ENCODE data around the gene CACYBP. TPM values are rescaled to one million over a fixed set of nuclear protein-coding genes. Genes with fewer than 3 reads are reported as not detected.
"Not testable (repeated sequence)": the region's sequence is repeated elsewhere in the genome, so short reads cannot be mapped to it uniquely, and the experiment has no call there.

CACYBP gene
- total RNA-seq, 1 donor from 2014 or later, result 41.7 TPM

DNA sequence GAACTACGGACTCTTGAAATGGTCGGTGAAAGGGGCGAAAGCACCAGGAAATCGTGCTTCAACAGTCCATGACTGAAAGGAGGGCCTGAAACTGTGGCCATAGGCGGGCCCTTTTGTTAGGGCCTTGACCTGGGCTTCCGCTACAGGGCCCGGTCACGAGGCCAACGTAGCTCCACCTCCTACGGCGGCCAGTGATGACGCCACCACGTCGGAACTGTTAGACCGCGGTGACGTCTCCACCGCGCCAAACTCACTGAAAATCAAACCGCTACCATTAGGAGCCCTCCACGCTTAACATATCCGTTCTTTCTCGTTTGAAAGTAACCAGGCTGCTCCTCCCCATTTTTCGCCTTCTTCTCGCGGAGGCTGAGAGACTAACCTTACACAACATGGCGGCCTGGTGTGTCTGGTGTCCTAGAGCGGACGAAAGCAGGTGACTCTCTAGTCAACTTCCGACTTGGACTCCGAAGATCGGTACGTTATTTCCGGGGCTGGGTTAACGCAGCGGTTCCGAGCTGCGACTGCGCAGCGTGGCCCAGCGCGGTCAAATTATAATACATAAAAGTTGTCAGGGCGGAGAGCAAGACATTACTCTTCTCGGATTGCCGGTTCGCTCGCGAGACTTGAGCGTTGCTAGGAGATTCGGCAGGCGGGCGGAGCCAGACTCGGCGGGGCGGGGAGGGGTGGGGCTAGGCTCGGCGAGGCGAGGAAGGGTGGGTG is 371 bp upstream of the CACYBP start:
- intact Hi-C loops (cut with DNase I), result loop anchor here (1.0 to 10.0 kb wide), 3 partner anchors 24 to 1132 kb away; partner anchors contain the start of genes GAS5, MRPS14 and ZBTB37
- peak; percentile 99 for DNase-seq (ENCODE audit: low spot score)

DNA sequence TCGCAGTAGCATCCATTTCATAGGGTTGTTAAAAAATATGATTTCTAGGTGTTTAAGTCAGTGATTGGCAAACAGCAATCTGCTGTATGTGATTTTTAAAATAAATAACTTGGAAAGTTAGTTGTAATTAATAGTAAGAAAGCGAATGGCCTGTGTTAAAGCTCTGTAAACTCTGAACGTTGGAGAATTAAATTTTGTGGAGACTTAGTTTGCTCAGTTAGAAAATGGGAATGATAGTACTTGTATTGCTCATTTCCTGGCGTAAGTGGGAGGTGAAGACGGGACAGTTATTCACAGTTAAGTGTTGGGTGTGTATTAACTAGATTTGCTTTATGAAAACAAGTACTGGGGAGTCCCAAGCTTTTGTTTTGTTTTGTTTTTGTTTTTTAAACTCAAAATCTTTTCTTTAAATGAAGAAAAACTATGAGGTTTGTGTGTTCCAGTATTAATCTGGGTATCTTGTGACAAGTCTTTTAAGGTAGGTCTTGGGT is 995 bp downstream of the CACYBP start:
- intact Hi-C loops (cut with DNase I), result no loop called here
- DNase-seq (ENCODE audit: low spot score), result no peak

DNA sequence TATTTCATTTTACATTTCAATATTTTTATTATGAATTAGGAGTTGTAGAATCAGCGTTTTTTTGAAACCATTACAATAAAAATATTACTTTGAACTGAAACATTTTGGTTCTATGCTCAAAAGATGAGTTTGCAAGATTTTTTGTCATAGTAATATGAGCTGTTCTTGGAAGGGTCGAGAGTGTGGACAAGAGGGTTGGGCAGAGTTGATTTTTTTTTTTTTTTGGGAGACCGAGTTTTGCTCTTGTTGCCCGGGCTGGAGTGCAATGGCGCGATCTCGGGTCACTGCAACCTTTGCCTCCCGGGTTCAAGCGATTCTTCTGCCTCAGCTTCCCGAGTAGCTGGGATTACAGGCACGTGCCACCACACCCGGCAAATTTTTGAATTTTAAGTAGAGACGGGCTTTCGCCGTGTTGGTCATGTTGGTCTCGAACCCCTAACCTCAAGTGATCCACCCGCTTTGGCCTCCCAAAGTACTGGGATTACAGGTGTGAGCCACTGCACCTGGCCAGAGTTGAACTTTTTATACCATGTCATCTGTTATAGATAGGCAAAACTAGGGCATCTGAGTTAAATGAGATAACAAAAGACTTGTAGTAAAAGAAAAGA is 3.3 kb downstream of the CACYBP start:
- intact Hi-C loops (cut with DNase I), result no loop called here
- no peak for DNase-seq (ENCODE audit: low spot score)

DNA sequence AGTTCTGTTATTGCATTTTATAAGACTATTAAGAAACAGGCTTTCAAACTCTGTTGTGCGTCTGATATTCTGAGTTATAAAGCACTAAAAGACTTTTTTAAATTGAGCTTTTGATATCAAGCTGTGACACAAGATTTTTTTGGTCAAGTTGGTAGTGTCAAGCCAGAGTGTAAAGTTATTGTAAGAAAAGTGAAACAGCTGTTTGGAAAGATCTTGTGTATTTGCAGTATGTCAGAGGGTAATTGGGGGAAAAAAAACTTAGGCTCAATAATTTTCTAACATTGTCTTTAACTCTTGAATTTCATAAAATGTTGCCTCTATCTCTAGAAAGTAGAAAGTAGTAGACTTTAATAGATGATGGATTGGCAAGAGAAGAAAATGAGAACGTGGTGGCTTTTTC is 3.8 kb downstream of the CACYBP start:
- intact Hi-C loops (cut with DNase I), result no loop called here

DNA sequence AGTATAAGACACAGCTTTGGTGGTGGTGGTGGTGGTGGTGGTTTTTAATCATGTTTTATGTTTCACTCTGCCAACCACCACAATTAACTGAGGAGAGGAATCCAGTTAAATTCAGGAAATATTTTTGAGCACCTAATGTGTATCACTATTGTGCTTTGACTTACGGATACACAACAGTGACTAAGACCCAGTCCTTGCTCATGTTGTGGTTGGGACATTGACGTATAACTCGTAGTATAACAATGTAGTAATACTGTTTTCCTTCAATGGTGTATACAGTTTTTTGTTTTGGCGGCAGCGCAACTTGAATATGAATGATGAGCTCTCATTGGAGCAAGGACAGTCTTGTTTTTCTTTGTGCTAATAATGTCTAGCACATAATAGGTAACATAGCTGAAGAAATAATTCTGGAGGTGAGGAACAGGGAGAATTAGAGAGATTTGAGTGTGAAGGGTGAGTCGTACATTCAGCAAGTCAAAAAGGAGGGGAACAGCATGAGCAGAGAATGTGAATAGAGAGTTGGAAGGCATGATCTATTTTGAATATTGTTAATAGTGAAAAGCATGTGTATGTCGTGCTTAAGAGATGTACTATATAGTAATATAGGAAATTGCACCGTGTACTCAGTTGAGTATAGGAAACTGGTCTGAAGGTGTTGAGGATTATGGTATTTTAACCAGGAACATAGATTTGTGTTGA is 5.5 kb downstream of the CACYBP start:
- intact Hi-C loops (cut with DNase I), result no loop called here

More for the DNA sequence above, 3.8 kb downstream of the CACYBP start:
- no peak for DNase-seq (ENCODE audit: low spot score)

DNA sequence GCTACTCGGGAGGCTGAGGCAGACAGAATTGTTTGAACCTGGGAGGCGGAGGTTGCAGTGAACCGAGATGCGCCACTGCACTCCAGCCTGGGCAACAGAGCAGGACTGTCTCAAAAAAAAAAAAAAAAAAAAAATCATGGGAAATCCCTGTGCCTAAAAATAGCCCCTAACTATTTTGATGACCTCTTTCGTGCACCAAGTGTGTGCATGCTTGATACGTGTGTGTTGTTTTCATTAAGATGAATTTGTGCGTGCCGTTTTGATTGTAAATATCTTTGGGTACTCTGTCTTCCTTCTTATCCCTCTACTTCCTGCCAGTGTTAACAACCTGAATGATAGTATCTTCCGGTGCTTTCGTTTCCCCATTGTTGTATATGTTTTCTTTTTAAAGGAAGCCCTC is 9.8 kb downstream of the CACYBP start:
- DNase-seq (ENCODE audit: low spot score), result no peak
- intact Hi-C loops (cut with DNase I), result no loop called here

More for the DNA sequence above, 5.5 kb downstream of the CACYBP start:
- DNase-seq (ENCODE audit: low spot score), result no peak

DNA sequence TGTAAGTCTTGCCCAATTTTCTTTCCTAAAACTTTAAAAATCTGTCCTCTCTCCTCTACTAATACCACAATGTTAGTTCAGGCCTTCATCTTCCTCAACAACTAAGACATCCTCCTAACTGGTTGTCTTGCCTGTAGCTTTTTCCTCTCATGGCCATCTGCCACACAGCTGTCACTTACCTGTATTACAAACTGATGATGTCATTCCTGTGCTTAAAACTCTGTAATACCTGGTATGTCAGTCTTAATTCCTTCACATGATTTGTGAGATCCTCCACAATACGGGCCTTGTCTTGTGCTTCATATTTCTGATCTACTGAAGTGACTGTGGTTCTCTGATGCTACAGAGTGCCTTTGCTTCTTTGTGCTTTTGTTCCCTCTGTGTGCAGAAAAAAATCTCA is 13.7 kb downstream of the CACYBP start:
- no peak for DNase-seq (ENCODE audit: low spot score)
- intact Hi-C loops (cut with DNase I), result no loop called here

DNA sequence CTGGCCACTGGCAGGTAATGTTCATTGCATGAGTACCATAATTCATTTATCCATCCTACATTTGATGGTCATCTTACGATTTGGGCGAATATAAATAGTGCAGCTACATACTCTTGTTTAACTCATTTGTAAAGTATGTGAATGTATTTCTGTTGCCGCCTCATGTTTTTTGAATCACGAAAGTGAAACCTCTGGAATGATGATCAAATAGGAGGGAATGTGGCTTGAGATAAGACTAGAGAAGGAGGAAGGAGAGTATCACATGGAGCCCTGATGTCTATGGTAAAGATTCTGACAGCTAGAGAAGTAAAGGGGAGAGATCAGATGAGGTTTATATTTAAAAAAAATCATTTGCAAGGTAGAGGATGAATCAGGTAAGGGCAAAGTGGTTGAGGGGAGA is 15.5 kb downstream of the CACYBP start:
- intact Hi-C loops (cut with DNase I), result no loop called here
- DNase-seq (ENCODE audit: low spot score), result no peak

DNA sequence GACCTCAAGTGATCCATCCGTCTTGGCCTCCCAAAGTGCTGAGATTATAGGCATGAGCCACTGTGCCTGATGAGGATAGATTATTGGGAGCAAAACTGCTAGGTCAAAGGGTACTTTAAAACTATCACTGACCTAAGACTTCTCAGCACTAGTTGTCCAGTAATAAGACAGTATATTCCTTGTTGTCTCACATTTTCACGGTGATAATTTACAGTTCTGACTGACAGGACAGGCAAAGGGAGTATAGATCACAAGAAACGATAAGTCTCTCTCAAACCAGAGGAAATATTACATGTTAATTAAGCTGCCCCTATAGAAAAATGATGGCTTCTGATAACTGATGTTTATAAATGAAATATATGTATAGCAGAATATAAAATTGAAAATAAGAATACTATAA is 19.8 kb downstream of the CACYBP start:
- intact Hi-C loops (cut with DNase I), result no loop called here
- DNase-seq (ENCODE audit: low spot score), result no peak

DNA sequence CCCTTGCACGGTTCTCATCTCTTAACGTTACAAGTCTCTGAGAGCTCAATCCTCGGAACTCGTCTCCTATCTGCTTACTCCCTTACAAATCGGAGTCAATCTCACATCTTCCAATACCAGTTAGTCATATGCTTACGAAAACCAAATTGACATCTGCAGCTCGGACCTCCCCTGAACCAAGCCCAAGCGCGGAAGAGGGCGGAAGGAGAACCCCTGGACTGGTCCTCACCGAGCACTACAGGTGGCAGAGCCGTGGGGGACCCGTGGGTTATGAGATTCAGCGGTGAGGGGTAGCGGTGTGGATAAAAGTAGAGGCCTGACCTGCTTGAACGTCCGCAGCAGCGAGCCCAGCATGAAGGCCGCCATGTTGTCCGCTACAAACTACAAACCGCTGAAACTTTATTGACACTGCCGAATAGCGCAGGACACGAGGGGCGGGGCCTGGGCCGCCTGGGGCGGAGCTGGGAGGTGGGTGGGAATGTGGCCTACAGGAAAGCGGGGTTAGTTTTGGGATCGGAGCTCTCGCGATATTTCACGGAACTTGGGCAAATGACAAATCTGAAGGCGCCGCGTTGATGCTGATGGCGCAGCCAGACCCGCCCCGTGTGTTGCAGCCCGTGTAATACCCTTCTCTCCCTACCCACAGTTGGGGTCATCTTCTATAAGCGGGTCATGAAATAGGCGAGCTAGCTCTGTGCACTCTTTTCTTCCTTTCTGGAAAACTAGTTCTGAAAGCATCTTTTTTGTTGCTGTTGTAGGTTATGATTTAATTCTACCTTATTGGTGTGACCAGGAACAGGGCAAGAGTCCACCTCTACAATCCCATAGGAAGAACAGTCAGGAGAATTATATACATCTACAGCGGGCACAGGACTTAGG is 23.5 kb downstream of the CACYBP start, which contains the start of gene MRPS14:
Gene MRPS14, minus strand, starts transcription at position 383 of the 879 bp plus-strand sequence. Its CDS starts 17 bp downstream, at position 366.
- intact Hi-C loops (cut with DNase I), result loop anchor here (1.0 to 10.0 kb wide), 2 partner anchors 24 to 1182 kb away; partner anchors contain the start of genes CACYBP and COP1
- peak; percentile 98 for DNase-seq (ENCODE audit: low spot score)

DNA sequence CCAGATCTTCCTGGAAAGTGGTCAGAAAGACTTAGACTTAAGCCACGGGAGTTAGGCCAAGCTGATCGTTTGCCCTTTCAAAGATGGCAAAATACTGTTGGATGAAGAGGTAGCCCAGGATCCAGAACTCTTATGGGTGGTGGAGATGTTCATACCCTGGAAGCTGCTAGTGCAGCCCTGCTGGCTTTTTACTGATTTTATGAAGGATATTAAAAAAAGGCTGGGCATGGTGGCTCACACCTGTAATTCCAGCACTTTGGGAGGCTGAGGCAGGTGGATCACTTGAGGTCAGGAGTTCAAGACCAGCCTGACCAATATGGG is 24.1 kb downstream of the CACYBP start:
- not testable (repeated sequence) for DNase-seq (ENCODE audit: low spot score)
- intact Hi-C loops (cut with DNase I), result loop anchor here (1.0 to 10.0 kb wide), 2 partner anchors 25 to 1181 kb away; partner anchors contain the start of genes CACYBP and COP1

DNA sequence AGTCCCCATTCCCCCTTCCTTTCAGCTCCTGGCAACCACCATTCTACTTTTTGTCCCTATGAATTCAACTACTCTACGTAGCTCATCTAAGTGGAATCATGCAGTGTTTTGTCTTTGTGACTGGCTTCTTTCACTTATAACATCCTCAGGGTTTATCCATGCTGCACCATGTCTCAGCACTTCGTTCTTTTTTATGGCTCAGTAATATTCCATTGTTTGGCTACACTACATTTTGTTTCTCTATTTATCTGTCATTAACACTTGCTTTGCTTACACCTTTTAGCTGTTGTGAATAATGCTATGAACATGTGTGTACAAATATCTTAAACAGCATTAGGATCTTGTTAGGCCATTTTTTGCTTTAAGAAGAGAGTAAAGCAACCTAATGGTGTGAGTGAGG is 25.0 kb downstream of the CACYBP start:
- DNase-seq (ENCODE audit: low spot score), result no peak
- intact Hi-C loops (cut with DNase I), result loop anchor here (10.0 kb wide), 1 partner anchor 1180 kb away; the partner anchor contains the start of gene COP1

DNA sequence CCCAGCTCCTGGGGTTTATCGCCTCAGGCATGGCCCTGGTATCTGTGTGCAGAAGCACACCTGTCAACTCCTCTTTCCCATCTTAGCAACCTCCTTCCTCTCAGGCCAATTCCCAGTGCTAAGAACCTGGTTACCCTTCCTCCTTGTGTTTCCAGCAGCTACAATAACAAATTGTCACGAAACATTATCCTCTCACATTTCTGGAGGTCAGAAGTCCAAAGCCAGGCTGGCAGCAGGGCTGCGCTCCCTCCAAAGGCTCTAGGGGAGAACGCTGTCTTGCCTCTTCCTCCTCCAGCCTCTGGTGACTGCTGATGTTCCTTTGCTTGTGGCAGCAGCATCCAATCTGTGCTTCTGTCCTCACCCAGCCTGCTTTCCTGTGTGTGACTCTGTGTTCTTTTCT is 34.2 kb downstream of the CACYBP start:
- intact Hi-C loops (cut with DNase I), result loop anchor here (5.0 kb wide), 1 partner anchor 288 kb away; no protein-coding TSS in a partner anchor
- no peak for DNase-seq (ENCODE audit: low spot score)

DNA sequence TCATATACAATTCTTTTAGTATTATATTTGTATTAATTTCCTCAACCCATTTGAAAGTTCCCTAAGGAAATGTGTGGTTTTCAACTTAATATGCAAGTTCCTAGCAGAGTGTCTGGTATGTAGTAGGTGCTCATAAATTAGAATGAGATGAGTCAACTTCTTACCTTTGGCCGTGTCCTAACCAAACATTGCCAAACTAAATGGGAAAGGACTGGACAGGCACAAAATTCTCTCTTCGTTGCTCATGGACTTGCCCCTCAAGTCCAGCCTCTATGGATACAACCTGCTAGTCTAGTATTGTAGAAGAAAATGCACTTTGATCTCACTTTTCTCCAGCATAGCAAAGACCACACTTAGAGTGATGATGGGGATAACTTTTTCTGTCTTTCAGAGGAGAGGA is 35.0 kb downstream of the CACYBP start:
- no peak for DNase-seq (ENCODE audit: low spot score)
- intact Hi-C loops (cut with DNase I), result loop anchor here (5.0 kb wide), 1 partner anchor 288 kb away; no protein-coding TSS in a partner anchor

DNA sequence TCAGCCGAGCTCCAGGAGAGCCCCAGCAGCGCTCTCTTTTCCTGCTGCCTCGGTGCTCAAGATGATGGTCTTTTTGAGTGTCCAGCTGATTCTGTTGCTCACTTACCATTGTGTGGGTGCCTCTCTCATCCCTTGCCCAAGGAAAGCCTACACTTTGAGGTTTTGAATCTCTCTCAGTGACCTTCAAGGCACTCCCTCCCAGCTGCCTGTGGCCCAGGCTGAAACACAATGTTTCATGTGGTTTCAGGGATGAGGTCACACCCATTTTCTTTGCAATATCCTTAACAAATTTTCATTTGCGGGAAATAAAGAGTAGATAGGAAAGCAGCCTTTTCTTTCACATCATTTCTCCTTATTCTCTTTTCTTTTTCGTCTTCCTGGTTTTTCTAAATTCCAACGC is 36.1 kb downstream of the CACYBP start:
- no peak for DNase-seq (ENCODE audit: low spot score)
- intact Hi-C loops (cut with DNase I), result no loop called here

DNA sequence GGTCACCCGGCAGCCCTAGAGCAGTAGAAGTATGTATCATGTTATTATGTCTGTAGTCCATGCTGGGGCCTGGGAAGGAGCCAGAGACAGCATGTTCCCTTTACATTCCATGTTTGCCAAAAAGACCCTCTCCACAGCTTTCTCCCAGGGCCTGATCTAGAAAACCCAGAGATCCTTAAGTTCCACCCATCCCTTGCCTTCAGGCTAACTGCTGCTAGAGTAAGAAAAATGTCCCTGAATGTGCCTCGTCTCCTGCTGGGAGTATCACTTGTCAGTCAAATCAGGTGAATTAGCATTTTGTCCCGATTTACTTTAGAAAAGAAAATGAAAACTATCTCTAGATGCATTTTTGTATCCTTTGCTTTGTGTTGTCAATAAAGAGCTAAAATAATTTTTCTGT is 36.7 kb downstream of the CACYBP start:
- intact Hi-C loops (cut with DNase I), result no loop called here
- no peak for DNase-seq (ENCODE audit: low spot score)

DNA sequence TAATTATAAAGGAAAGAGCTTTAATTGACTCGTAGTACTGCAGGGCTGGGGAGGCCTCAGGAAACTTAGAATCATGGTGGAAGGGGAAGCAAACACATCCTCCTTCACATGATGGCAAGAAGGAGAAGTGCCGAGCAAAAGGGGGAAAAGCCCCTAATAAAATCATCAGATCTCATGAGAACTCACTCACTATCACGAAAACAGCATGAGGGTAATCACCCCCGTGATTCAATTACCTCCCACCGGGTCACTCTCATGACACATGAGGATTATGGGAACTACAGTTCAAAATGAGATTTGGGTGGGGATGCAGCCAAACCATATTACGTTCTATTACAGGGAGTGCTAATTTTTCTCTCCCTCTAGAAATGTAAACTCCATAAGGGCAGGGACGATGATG is 37.7 kb downstream of the CACYBP start:
- intact Hi-C loops (cut with DNase I), result no loop called here
- no peak for DNase-seq (ENCODE audit: low spot score)

DNA sequence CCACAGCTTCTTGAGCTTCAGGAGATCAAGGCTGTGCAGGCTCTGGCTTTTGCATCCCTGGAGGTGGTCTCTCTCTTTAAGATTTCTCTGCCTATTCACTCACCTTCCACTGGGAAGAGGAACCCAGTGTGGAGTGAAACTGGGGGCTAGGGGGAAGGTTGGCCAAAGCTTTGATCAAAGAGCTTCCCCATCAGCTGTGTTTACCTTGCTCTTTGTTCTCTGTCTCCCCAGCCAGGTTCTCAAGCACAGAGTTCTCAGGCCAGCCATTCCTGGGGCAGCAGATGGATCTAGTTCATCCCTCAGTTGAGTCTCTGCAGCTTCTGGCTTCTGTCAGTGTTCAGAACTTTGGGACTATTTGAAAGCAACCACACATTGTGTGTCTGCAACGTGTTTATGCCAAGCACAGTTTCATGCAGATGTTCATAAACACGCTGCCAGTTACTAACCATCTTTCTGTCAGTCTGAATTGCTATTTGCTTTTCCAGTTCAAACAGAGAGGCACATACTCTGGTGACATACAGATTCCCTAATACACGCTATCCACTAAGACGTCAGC is 40.7 kb downstream of the CACYBP start:
- intact Hi-C loops (cut with DNase I), result no loop called here
- no peak for DNase-seq (ENCODE audit: low spot score)

DNA sequence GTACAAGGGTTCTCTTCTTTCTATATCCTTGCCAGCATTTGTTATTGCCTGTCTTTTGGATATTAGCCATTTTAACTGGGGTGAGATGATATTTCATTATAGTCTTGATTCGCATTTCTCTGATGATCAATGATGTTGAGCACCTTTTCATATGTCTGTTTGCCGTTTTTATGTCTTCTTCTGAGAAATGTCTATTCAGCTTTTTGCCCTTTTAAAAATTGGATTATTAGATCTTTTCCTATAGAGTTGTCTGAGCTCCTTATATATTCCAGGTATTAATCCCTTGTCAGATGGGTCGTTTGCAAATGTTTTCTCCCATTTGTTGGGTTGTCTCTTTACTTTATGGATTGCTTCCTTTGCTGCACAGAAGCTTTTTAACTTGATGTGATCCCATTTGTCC is 42.9 kb downstream of the CACYBP start:
- intact Hi-C loops (cut with DNase I), result no loop called here

More for the DNA sequence above, 42.9 kb downstream of the CACYBP start:
- no peak for DNase-seq (ENCODE audit: low spot score)

All from cardiac septum (tissue), 1 donor.